Nucleus accumbens (tissue), 56 donors: ENCODE data around the gene OR51S1.
"Not testable (repeated sequence)": the region's sequence is repeated elsewhere in the genome, so short reads cannot be mapped to it uniquely, and the experiment has no call there.

Source experiments
- DNase-seq, 56 donors: peaks; one replicate each; lab custom pipeline; 2025; lab: John Stamatoyannopoulos, UW

OR51S1 gene, protein sequence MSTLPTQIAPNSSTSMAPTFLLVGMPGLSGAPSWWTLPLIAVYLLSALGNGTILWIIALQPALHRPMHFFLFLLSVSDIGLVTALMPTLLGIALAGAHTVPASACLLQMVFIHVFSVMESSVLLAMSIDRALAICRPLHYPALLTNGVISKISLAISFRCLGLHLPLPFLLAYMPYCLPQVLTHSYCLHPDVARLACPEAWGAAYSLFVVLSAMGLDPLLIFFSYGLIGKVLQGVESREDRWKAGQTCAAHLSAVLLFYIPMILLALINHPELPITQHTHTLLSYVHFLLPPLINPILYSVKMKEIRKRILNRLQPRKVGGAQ

DNA sequence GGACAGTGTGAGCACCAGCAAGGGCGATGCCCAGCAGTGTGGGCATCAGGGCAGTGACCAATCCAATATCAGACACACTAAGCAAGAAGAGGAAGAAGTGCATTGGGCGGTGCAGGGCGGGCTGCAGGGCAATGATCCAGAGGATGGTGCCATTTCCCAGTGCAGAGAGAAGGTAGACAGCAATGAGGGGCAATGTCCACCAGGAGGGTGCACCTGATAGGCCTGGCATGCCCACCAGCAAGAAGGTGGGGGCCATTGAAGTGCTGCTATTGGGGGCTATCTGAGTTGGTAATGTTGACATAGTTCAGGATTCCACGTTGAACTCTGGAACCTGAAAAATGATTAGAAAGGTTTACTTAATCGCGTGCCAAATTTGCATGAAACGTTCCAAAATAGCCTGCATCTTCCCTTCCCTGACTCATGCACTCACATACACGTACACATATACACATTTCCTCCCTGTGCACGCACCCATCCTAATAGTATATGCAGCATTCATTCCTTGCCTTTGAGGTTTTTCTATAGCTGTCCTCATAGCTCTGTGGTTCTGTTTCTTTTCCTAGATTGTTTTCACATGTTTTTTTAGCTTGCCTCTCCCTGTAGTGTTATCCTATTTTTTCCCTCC is at the start of gene OR51S1:
OR51S1 (minus strand) TSS at position 301 of the 625 bp plus-strand sequence; CDS start at position 301, 0 bp downstream.
- DNase-seq: no peak

DNA sequence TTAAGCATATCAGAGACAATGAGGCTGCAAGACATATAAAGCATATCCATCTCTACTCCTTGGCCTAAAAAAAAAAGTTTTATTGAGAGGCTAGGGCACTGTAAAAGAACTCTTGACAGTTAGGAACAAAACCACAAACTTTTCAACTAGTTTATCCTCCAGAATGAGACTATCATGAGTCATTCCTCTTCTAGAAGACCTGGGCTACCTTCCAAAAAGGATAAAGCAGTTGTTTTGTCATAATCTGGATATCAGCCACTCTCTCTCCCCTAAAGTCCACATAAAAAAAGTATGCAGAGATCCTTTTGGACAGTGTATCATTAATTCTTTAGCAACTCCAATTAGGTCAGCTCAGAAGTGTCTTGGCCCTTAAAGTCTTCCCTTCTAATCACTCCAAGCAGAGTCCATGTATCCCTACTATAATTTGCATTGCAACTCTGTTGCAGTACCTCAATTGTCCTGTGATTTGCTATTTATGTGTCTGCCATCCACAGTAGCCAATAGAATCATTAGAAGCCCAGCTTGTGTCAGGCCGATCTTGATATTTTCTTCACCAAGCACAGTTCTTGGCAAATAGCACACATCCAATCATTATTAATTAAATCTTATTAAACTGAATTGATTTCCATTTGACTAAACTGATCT is 43.1 kb upstream of the OR51S1 start:
- no peak for DNase-seq

DNA sequence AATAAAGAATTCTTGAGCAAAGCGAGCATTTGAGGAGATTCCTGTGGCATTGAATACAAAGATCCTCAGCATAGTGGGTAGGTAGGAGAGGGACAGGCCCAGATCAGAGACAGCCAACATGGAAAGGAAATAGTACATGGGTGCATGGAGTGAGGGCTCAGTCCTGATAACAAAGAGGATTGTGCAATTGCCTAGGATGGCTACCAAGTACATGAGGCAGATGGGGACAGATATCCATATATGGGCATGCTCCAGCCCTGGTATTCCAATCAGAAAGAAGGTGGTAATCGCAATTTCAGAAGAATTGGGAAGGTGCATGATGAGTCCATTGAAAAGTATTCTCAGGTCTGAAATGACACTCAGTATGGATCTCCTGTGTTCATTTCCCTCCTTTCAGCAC is 41.3 kb upstream of the OR51S1 start:
- no peak for DNase-seq

DNA sequence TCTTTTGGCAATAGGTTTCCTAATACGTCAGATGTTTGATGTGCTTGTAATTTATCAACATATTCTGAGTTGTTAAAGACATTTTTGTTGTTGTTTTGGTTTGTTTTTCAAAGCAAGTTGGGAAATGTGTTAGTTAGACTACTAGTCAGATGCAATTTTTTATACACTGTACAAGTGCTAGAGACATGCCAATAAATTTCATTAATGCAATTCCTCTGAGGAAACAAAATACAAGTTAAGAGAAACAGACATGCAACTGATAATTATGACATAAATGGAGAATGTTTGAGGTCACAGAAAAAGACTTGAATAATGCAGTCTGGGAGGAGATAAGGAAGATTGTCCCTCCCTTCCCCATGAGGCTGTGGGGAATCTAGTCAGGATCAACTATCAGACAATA is 38.6 kb upstream of the OR51S1 start:
- no peak for DNase-seq

DNA sequence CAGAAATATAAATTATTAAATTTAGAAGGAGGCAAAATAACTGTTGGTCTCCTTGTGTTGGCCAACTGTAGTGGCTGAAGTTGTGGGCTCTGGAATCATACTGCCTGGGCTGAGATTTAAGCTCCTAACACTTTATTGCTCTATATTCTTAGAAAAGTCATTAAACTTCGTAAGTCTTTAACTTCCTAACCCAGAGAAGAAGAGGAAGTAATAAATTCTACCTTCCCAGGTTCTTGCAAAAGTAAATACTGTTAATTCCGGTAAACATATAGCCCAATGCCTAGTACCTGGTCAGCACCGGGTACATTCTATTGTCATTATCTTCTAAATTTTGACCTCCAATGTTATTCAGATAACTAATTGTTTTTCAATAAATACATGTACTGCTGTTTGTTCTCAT is 37.2 kb upstream of the OR51S1 start:
- DNase-seq: no peak

DNA sequence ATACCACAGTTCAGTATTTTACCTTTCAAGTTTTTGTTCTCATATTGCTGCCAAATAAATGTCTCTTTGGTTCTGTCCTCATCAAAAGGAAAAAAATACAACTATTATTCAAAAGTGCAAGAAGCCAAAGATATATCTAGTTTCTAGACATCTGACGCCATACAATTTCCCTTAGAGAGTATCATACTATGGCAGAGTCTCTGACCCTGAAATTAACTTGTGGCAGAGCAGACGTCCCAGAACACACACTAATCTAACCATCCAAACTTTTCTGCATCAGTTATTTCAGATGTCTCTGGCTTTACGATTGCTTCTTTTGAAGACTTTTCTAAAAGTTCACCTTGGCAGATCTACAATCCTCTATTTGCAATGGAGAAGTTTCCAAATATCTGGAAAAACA is 35.4 kb upstream of the OR51S1 start:
- no peak for DNase-seq

DNA sequence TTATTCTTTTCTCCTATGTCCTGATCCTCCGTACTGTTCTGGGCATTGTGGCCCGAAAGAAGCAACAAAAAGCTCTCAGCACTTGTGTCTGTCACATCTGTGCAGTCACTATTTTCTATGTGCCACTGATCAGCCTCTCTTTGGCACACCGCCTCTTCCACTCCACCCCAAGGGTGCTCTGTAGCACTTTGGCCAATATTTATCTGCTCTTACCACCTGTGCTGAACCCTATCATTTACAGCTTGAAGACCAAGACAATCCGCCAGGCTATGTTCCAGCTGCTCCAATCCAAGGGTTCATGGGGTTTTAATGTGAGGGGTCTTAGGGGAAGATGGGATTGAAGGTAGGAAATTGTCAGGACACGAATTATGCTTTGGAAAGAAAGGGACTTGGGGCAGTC is 33.5 kb upstream of the OR51S1 start:
- DNase-seq: no peak

DNA sequence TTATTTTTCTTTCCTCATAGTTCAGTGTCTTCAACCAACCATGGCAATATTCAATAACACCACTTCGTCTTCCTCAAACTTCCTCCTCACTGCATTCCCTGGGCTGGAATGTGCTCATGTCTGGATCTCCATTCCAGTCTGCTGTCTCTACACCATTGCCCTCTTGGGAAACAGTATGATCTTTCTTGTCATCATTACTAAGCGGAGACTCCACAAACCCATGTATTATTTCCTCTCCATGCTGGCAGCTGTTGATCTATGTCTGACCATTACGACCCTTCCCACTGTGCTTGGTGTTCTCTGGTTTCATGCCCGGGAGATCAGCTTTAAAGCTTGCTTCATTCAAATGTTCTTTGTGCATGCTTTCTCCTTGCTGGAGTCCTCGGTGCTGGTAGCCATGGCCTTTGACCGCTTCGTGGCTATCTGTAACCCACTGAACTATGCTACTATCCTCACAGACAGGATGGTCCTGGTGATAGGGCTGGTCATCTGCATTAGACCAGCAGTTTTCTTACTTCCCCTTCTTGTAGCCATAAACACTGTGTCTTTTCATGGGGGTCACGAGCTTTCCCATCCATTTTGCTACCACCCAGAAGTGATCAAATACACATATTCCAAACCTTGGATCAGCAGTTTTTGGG is 33.0 kb upstream of the OR51S1 start, which contains the start of gene OR51T1:
OR51T1 (plus strand) TSS at position 41 of the 641 bp plus-strand sequence; CDS start at position 41, 0 bp downstream.
- DNase-seq: no peak

DNA sequence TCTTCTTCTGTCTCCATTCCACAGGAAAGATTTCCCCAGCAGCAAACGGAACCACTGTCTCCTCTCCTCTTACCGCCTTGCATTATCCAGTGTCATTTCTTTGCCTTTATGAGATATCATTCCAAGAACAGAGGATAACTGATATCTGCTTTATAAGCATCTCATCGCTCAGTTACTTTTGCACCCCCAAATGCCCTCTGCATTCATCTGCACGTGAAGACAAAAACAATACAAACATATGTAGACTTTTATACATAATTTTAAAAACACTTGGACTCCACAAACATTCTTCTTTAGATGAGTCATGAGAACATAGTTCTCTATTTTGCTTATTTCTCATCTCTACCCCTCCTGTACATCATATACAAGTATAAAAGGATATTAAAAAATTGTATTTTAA is 32.2 kb upstream of the OR51S1 start:
- no peak for DNase-seq

DNA sequence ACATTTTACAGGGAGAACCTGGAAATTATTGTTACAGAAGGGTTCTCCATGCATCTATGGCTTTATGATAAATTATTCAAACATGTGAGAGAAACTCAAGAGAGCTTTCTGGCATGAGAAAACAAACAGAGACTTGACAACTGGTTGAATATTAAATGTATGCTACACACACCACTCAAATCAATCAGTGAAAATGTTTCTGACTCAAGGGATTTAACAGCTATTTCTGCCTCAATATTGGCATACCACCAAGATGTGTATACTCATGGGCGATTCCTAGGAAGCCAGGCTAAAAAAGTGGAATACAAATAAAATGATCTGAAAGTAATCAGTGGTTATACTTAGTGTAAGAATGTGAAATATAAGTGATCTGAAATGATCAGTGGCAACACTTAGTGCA is 16.8 kb upstream of the OR51S1 start:
- no peak for DNase-seq

DNA sequence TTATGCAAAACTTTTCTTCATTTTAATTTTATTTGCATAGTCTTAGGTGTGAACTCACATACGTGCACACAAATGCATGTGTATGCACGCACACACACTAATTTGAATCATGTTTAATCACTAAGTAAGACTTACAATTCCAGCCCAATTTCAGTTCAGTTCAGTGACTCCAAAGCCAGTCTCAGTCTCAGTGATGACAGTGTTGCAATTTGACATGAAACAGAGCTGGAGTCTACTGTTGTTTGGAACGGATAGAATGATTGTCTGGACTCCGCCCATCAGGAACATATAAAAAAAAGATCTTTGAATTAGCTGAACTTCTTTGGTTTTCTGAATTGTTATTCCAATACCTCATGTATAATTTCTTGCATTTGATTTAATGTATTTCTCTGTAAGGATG is 14.9 kb upstream of the OR51S1 start:
- DNase-seq: no peak

DNA sequence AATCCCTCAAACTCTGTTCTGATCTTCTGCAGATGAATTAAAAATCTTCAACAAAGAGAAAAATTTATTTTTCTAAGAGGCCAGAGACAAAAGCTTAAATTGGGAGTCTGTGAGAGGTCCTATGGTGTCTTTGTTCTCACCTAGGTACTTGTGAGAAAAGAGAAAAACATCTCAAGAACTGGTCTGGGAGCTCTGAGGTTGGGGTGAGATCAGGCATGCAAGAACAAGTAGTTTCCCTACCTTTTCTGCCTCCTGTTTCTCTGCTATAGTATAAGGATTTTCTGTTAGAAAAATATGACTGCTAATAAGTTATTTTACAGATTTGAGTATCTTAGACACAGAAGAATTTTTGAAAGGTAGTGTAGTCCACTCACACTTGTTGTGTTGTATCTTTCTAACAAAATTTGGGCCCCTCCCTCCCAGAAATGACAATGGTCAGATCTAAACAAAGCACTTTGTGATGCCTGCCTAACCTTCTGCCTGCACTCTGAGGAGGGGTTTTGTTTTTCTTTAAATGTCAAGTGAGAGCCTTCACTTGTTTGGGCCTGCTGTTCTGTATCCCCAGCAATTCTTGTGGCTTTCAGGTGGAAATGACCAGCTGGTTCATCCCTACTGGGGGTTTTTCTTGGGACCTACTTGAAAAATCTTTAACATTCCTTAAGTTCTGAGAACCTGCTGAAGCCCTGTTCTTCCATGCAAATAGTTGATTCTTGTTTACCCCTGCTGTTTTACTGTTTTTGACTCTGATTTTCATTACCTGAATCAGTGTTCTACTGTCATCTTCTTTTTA is 13.6 kb upstream of the OR51S1 start:
- DNase-seq: no peak

DNA sequence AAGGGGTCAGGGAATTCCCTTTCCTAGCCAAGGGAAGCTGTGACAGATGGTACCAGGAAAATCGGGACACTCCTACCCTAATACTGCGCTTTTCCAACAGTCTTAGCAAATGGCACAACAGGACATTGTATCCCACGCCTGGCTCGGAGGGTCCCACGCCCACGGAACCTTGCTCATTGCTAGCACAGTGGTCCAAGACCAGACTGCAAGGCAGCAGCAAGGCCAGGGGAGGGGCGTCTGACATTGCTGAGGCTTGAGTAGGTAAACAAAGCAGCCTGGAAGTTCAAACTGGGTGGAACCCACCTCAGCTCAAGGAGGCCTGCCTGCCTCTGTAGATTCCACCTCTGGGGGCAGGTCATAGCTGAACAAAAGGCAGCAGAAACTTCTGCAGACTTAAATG is 5.3 kb upstream of the OR51S1 start:
- not testable (repeated sequence) for DNase-seq

DNA sequence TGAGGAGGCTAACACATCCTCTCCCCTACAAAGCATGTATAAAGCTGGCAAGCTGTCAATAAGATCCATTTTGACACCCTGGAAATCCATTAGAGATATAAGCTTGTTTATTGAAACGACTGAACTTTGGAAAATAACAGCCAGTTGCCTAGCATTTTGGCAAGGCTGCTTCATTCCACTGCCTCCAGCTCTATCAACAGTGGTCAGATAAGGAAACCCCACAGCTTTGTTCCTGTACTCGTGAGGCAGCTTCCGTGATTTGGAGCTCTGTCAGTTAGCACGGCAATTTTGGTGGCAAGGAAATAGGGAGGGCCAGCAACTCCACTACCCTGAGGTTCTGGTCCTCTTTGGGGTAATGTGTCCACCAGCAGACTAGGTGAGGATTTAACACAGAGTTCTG is 2.0 kb upstream of the OR51S1 start:
- no peak for DNase-seq

DNA sequence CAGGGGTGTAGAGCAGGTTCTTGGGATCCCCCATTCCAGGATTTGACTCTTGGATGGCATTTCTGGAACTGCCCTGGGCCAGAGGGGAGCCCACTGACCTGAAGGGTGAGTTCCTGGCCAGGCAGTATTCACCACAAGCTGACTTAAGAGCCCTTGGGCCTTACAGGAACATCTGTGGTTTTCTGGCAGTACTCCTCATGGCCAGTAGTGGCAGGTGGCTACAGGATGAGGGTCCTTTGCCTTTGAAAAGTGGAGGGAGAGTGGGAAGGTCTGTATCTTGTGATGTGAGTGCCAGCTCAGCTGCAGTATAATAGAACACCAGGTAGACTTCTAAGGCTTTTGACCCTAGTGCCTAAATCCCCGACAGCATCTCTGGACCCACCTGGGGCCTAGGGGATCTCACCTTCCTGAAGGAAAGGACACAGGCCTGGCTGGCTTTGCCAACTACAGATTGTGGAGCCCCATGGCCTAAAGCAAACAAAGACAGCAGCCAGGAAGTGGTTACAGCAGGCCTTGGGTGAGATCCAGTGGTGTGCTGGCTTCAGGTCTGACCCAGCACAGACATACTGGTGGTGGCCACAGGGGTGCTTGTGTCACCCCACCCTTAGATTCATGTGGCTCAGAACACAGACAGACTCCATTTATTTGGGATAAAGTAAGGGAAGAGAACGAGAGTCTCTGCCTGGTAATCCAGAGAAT is 9.0 kb downstream of the OR51S1 start:
- DNase-seq: no peak

DNA sequence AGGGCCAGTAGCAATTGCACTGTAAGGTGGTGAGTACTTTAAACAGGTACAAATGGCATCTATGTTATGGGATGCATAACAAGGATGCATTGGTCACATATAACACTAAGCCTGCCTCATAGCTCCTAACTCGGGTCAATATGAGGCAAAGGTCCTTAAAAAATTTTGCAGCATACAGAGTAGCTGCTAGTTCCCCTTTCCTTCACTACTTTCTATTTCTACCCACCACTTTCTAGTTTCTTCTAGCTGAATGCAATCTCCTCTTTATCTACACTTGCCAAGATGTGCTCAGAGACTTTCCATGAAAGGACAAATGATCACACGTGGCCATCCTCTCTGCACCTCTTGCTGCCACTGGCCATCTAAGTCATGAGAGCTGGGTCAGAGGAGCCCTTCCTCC is 18.1 kb downstream of the OR51S1 start:
- DNase-seq: no peak

DNA sequence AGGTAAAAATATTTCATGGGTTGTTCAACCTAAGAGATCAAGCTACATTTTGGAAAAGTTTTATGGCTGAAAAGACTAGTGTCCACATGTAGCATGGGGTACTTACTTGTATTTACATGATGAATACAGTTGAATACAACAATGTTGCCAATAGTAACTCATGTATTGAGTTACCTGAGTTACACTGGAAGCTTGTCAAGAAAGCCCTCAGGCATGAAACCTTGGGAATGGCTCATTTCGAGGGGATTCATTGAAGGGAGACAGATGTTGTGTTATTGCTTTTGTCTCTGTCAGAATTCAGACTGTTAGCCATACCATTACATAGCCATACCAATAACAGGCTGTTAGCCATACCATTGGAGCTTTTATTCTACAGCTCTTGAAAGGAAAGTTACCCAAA is 18.7 kb downstream of the OR51S1 start:
- DNase-seq: no peak

DNA sequence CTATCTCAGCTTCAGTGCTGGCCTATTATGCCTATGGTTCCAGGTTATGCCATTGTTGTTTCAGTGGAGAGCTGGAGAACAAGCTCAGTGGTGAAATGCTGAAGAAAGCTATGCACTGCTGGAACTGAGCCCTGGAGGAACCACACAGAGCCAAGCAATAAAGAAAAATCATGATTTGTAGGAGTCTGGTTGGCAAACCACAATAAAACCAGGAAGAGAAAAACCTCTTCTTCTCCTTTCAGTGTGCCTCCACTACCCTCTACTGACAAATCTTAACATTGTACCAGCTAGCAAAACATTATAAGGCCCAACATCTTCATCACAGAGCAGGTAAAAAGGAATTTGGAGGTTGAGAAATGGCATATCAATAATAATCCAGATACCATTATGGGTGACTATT is 22.6 kb downstream of the OR51S1 start:
- no peak for DNase-seq

DNA sequence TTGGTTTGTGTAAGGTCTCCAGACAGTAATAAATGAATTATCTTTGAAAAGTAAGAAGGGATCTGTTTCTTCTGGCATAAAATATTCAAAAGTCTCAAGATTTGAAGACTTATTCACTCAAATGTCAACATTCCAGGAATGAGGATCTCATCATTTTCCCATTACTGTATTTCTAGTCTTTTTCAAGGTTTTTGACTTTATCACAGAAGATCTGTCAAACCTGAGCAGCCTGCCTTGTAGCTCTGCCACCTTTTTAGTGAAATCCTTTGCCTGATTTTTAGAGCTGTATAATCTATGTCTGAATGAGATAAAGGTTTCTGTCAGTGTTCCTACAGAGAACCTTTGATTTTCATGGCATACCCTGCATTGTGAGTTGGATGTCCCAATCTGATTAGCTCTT is 23.9 kb downstream of the OR51S1 start:
- DNase-seq: no peak

DNA sequence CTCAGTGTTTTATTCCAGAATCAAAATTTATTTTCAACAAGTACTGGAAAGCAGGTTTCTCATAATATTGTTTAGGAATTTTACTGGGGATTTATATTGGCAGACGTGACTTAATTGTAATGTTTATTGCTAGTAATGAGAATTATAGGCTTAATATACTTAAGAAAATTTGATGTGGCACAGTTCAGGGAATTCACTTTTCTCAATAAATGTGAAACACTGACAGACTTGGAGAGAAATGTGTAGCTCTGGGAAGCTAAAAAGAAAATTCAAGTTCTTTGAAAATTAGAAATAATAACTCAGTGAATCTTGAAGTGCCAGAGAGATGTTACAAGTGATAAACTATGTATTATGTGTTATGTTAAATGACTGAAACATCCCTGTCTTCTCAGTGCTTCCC is 28.0 kb downstream of the OR51S1 start, which contains the start of gene OR51F2:
OR51F2 (plus strand) TSS at position 301 of the 400 bp plus-strand sequence. CDS start 101 bp downstream, outside the sequence.
- no peak for DNase-seq
